Endothelial cell of umbilical vein (primary cell): ENCODE data around the gene KLK3.

Source experiments
- CTCF ChIP-seq, 2 donors: IDR thresholded peaks; 1 replicate in 1 of 2; 2 replicates in 1 of 2; pipeline ENCODE4 v1.5.1; 2011; ENCODE audit warnings: low read length in 2 of 2, mild to moderate bottlenecking in 2 of 2, moderate library complexity in 2 of 2, control low read depth in 1 of 2, inconsistent platforms in 1 of 2, low read depth in 1 of 2; ENCODE audit not compliant: insufficient read depth in 1 of 2; ENCODE audit errors: extremely low read depth in 1 of 2
- EZH2 ChIP-seq: IDR thresholded peaks from 2 replicates; pipeline ENCODE4 v1.6.1; 2012; ENCODE audit warnings: borderline replicate concordance, low read depth, mild to moderate bottlenecking, moderate library complexity, low read length, inconsistent platforms; ENCODE audit not compliant: severe bottlenecking
- JUN ChIP-seq: IDR thresholded peaks from 2 replicates; pipeline ENCODE4 v1.6.1; 2011; ENCODE audit warnings: borderline replicate concordance, low read depth; ENCODE audit not compliant: insufficient read length, insufficient read depth
- MAX ChIP-seq: IDR thresholded peaks from 2 replicates; pipeline ENCODE4 v1.6.1; 2011; ENCODE audit not compliant: insufficient read depth, insufficient read length
- POLR2A ChIP-seq: IDR thresholded peaks from 2 replicates; pipeline ENCODE4 v1.6.1; 2012; ENCODE audit warnings: low read depth, mild to moderate bottlenecking, control low read depth, low read length
- POLR2AphosphoS5 ChIP-seq: IDR thresholded peaks from 2 replicates; pipeline ENCODE4 v1.6.1; 2012; ENCODE audit warnings: low read depth, mild to moderate bottlenecking, control low read depth, low read length, moderate library complexity; ENCODE audit not compliant: insufficient read depth

GRCh38 chr19:50882188-50882587 lies 27.5 kb downstream of the KLK3 start:
- TF ChIP-seq CTCF (IDR thresholded peaks at IDR 0.05; ENCODE audit: extremely low read depth in 1 of 2, insufficient read depth in 1 of 2, low read depth in 1 of 2, low read length in 2 of 2) (no peak), POLR2AphosphoS5 (no peak), EZH2 (no peak), POLR2A (no peak), JUN (no peak), MAX (no peak)
